GM06990 (cell line): ENCODE measurements around the gene ARHGEF4.

ENCODE experiments used
- DNase-seq: peaks from one replicate; pipeline ENCODE4 v3.0.0-alpha.2; 2011; ENCODE audit not compliant: insufficient read length; ENCODE audit errors: extremely low read depth
- H3K27me3 ChIP-seq: replicated peaks from 2 replicates; pipeline ENCODE4 v1.6.0; 2011; ENCODE audit warnings: low read length; ENCODE audit not compliant: control insufficient read depth, insufficient read depth
- H3K36me3 ChIP-seq: 2 replicates; pipeline ENCODE4 v1.5.1; 2011; ENCODE audit warnings: low read length; ENCODE audit not compliant: control insufficient read depth, insufficient read depth
- H3K4me3 ChIP-seq: replicated peaks from 2 replicates; pipeline ENCODE4 v1.5.1; 2011; ENCODE audit warnings: low read depth, mild to moderate bottlenecking, control low read depth, low read length
- CTCF ChIP-seq: IDR thresholded peaks from 2 replicates; pipeline ENCODE4 v1.5.1; 2011; ENCODE audit warnings: low read length, control low read depth, mild to moderate bottlenecking, inconsistent platforms; ENCODE audit not compliant: insufficient read depth, poor library complexity, severe bottlenecking

The ARHGEF4 gene

GRCh38 chr2:130975729-130976128 lies 139.0 kb downstream of the ARHGEF4 start:
- Histone ChIP-seq H3K36me3 (no peaks in the 10 kb centered on the region), H3K27me3 (no peaks in the 10 kb centered on the region), H3K4me3 (no peak overlapping the region)
- DNase-seq, result no peak
- TF ChIP-seq CTCF, result no peak

- no peak for TF ChIP-seq CTCF
- no peaks in the 10 kb centered on the region for H3K27me3 ChIP-seq
- no peak overlapping the region for H3K4me3 ChIP-seq
- DNase-seq, result no peak
- H3K36me3 ChIP-seq, result no peaks in the 10 kb centered on the region
Observed at GRCh38 chr2:130976591-130977237, 140.0 kb downstream of the ARHGEF4 start.

GRCh38 chr2:130977461-130978050 lies 140.8 kb downstream of the ARHGEF4 start:
- H3K36me3 ChIP-seq, result no peaks in the 10 kb centered on the region
- no peak for TF ChIP-seq CTCF
- H3K4me3 ChIP-seq, result no peak overlapping the region
- H3K27me3 ChIP-seq, result no peaks in the 10 kb centered on the region
- DNase-seq, result no peak

GRCh38 chr2:130981667-130982066 lies 145.0 kb downstream of the ARHGEF4 start:
- H3K36me3 ChIP-seq, result no peaks in the 10 kb centered on the region
- no peaks in the 10 kb centered on the region for H3K27me3 ChIP-seq
- no peak for DNase-seq
- H3K4me3 ChIP-seq, result no peak overlapping the region
- no peak for TF ChIP-seq CTCF

GRCh38 chr2:130985206-130985780 lies 148.6 kb downstream of the ARHGEF4 start:
- Histone ChIP-seq H3K27me3 (no peaks in the 10 kb centered on the region), H3K4me3 (no peak overlapping the region), H3K36me3 (no peaks in the 10 kb centered on the region)
- no peak for TF ChIP-seq CTCF
- no peak for DNase-seq
